Measurements from ENCODE around the gene PPTC7. TPM values are rescaled to one million over a fixed set of nuclear protein-coding genes. Genes with fewer than 3 reads are reported as not detected.
"Not testable (repeated sequence)": the region's sequence is repeated elsewhere in the genome, so short reads cannot be mapped to it uniquely, and the experiment has no call there.

Gene PPTC7
- total RNA-seq, 1 experiment from 2014 or later, result 6.9 TPM

DNA sequence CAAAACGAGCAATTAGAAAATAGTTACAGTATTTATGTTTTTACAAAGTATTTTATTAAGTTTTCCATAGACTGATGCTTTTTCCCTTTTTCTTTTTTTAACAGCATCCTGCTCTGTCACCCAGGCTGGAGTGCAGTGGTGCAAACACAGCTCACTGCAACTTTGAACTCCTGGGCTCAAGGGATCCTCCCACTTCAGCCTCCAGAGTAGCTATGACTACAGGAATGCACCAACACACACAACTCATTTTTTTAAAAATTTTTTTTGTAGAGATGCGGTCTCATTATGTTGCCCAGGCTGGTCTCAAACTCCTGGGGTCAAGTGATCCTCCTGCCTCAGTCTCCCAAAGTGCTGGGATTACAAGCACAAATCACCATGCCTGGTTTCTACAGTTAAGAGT lies 24.2 kb downstream of the PPTC7 start:
- H3K4me3 ChIP-seq; H3K27ac ChIP-seq; H3K36me3 ChIP-seq; H3K27me3 ChIP-seq; H3K4me1 ChIP-seq; H3K9me3 ChIP-seq (replicated peaks); DNase-seq: not testable (repeated sequence)

DNA sequence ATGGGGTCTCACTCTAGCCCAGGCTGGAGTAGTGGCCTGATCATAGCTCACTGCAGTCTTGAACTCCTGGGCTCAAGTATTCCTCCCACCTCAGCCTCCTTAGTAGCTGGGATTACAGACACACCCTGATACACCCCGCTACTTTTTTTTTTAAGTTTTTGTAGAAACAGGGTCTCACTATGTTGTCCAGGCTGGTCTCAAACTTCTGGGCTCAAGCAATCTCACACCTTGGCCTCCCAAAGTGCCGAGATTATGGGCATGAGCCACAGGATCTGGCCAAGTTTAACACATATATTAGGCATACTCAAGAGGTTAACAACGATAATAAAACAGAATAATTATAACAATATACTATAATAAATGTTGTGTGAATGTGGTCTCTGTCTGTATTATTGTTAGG lies 25.8 kb downstream of the PPTC7 start:
- Histone ChIP-seq H3K36me3 (no peaks in the 10 kb centered on the region), H3K27ac (no peak overlapping the region), H3K4me3 (no peak overlapping the region), H3K27me3 (no peaks in the 10 kb centered on the region), H3K9me3 (replicated peaks) (no peaks in the 10 kb centered on the region), H3K4me1 (no peaks in the 10 kb centered on the region)
- no peak for DNase-seq

DNA sequence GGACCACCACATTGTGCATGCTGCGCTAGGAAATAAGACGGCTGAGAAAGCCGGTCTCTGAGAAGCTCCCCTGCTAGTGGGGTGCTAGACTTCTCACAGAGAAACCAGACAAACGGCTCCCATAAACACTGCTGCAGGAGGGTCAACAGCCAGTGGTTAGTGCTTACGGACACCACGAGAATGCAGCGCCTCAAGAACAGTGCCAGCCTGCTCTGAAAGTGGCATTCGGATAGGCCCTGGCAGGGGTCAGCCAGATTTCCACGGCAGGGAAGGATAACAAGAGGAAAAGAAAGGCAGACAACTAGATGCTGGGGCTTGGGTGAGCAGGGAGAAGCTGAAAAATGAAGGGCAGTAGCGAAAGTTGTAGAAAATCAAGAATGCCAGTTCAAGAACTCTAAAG lies 26.4 kb downstream of the PPTC7 start:
- no peak for DNase-seq
- H3K27me3 ChIP-seq, result no peaks in the 10 kb centered on the region
- 0 out of 2 replicates have a peak, but pooled peaks cover under 1% of the 10 kb centered on the region for H3K36me3 ChIP-seq
- no peak overlapping the region for H3K27ac ChIP-seq
- no peaks in the 10 kb centered on the region for H3K9me3 ChIP-seq (replicated peaks)
- H3K4me3 ChIP-seq, result no peak overlapping the region
- H3K4me1 ChIP-seq, result no peaks in the 10 kb centered on the region

DNA sequence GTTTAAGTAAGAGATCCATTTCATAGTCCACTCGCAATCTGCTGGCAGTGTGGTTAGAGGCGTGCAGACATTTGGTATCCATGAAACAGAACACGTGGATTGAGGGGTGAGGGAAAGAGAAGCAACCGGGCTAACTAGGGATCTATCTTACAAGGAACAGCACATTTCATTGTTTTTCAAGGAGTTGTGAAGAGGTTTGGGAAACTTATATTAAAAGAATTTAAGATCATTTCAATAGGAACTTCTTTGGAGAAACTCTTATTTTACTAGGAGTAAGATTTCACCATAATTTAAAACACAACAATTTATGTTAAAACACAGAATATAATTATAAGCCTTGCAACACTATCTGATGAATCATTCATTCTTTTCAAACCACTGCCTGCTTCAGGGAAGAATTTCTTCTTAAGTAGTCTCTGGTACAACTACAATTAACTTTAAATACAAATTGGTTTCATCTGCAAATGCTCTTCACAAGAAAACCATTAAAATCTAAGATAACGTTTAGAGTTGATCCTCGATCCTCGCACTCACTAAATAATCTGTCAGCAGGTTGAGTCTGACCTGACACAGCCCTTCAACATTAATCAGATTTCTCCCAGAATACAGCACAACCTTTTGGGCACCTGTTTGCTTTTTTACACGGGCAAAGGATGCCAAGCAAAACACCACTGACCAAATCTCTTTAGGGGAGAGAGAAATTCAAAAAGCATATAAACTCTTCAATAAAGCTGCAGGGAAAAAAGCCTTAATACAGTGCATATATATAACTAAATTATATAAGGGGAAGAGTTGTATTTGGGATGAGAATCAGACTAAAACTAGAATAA lies 27.3 kb downstream of the PPTC7 start:
- Histone ChIP-seq H3K9me3 (replicated peaks) (no peaks in the 10 kb centered on the region), H3K36me3 (0 out of 2 replicates have a peak, but pooled peaks cover 2% of the 10 kb centered on the region), H3K4me1 (no peaks in the 10 kb centered on the region), H3K27ac (no peak overlapping the region), H3K27me3 (no peaks in the 10 kb centered on the region), H3K4me3 (no peak overlapping the region)
- DNase-seq, result no peak

DNA sequence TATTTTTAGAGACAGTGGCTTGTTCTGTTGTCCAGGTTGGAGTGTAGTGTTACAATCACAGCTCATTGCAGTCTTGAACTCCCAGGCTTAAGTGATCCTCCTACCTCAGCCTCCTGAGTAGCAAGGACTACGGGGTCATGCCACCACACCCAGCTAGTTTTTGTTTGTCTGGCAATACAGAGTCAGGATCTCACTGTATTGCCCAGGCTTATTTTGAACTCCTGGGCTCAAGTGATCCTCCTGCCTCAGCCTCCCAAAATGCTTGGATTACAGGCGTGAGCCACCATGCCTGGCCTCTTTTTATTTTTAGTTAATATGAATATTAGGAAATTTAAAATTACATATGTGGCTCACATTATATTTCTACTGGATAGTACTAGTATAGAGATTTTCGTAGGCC lies 28.9 kb downstream of the PPTC7 start:
- H3K9me3 ChIP-seq (replicated peaks), result no peaks in the 10 kb centered on the region
- no peaks in the 10 kb centered on the region for H3K27me3 ChIP-seq
- no peaks in the 10 kb centered on the region for H3K4me1 ChIP-seq
- no peak overlapping the region for H3K27ac ChIP-seq
- no peak for DNase-seq
- 0 out of 2 replicates have a peak, but pooled peaks cover 2% of the 10 kb centered on the region for H3K36me3 ChIP-seq
- H3K4me3 ChIP-seq, result no peak overlapping the region

DNA sequence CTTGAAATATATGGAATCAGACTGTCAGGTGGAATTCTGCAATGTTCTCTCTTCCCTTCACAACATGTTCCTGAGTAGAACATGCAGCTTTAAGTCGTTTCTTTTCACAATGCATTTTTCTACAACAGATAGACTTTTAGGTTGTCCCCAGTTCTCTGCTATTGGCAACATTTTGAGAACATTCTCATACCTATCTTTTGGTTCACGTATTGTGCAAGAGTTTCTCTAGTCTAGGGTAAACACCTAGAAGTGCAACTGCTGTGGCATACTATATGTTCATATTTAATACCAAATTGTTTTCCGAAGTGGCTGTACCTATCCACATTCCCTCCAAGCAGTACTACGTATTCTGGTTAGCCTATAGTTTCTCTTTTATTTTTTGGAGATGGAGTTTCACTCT lies 32.1 kb downstream of the PPTC7 start:
- H3K4me1 ChIP-seq, result peaks cover 4% of the 10 kb centered on the region; the same call in 1 of the 2 replicates
- H3K27me3 ChIP-seq, result no peaks in the 10 kb centered on the region
- DNase-seq, result no peak
- H3K9me3 ChIP-seq (replicated peaks), result no peaks in the 10 kb centered on the region
- 0 out of 2 replicates have a peak, but pooled peaks cover 2% of the 10 kb centered on the region for H3K36me3 ChIP-seq
- H3K27ac ChIP-seq, result no peak overlapping the region
- no peak overlapping the region for H3K4me3 ChIP-seq

DNA sequence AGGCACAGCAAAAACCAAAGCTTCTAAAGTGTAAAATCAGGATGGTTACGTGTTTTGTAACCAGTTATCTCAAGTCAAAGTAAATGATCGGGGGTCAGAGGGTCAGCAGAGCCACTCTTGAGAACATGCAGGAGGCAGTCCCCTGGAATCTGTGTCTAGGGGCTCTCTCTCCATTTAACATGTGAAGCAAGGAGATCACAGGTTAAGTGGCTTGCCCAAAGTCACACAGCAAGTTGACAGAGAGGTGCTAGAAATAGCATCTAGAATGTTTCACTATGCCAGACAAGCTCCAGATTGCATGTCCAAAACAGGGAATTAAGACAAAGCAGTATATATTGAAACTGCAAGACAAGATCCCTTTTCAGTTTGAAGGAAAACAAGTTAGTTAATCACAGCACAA lies 33.4 kb downstream of the PPTC7 start:
- no peak overlapping the region for H3K4me3 ChIP-seq
- no peaks in the 10 kb centered on the region for H3K9me3 ChIP-seq (replicated peaks)
- no peaks in the 10 kb centered on the region for H3K27me3 ChIP-seq
- H3K4me1 ChIP-seq, result peaks cover 8% of the 10 kb centered on the region; the same call in 1 of the 2 replicates
- H3K36me3 ChIP-seq, result 0 out of 2 replicates have a peak, but pooled peaks cover 2% of the 10 kb centered on the region
- no peak overlapping the region for H3K27ac ChIP-seq
- DNase-seq, result no peak

DNA sequence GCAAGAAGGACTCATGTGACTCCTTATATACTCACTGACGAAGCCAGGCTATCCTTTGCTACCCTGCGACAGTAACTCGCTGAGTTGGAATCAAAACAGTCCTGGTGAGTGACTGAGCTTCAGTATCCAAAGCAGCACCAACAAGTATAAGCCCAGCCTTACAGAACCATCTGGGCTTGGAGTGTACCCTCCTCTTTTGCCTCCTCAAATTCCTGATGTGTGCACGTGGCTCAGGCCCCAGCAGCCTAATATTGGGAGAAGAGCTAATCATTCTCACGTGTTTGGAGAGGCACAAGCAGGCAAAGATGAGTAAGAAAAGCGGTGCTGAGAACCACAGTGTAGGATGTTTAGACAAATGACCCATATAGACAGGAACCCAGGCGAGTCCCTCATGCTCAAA lies 34.4 kb downstream of the PPTC7 start:
- DNase-seq, result no peak
- Histone ChIP-seq H3K9me3 (replicated peaks) (no peaks in the 10 kb centered on the region), H3K27ac (no peak overlapping the region), H3K4me3 (no peak overlapping the region), H3K36me3 (peaks cover 5% of the 10 kb centered on the region; the same call in 1 of the 2 replicates), H3K4me1 (peaks cover 8% of the 10 kb centered on the region; the same call in 1 of the 2 replicates), H3K27me3 (no peaks in the 10 kb centered on the region)

DNA sequence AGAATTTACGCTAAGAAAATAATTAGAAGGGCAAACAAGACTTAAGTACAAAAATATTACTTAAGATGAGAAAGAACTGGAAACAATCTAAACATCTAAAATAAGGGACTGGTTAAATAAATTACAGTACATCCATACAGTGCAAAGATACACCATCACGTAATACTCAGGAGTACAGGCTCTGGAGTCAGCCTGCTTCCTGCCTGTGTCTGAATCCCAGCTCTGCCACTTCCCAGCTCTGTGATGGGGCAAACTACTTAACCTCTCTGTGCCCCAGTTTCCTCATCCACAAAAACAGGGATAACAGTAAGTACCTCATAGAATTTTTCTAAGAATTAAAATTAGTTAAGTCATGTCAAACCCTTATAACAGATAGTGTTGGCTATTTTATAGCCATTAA lies 36.0 kb downstream of the PPTC7 start:
- Histone ChIP-seq H3K27me3 (no peaks in the 10 kb centered on the region), H3K4me3 (no peak overlapping the region), H3K36me3 (peaks cover 5% of the 10 kb centered on the region; the same call in 1 of the 2 replicates), H3K27ac (no peak overlapping the region), H3K9me3 (replicated peaks) (no peaks in the 10 kb centered on the region), H3K4me1 (peaks cover 8% of the 10 kb centered on the region; the same call in 1 of the 2 replicates)
- DNase-seq, result no peak

DNA sequence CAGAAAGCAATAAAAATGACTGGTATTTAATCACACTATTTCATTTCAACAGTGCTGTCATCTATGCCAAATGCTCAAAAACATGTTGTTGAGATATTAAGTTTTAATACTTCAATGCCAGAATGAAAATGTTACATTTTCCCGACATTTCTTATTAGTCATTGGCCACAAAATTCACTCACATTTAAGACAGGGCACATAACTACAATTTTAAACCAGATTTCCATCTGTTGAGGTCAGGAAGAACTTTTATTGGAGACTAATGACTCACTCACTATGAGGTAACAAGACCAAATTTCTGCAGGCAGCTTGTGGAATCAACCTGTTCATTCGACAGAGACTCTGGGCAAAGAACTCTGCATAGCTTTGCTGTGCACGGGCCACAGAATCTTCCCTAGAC lies 36.8 kb downstream of the PPTC7 start:
- DNase-seq, result peak; percentile 8 to 25
- no peaks in the 10 kb centered on the region for H3K9me3 ChIP-seq (replicated peaks)
- H3K27ac ChIP-seq, result no peak overlapping the region

DNA sequence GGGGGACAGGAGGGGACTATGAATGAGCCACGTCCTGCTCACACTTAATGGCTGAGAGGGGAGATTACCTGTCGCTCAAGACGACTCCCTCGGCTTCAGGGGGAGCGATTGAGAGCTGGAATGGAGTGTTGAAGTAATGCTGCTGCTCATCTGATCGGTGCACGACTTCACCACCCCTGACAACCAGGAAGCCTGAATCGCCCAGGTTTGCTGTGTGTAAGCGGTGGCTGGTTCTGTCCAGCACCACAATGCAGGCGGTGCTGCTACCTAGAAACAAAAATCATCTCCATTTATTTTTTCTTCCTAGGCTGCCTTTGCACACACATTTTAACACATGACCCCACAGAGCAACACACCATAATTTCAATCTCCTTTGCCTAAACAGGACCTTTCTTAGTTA lies 37.3 kb downstream of the PPTC7 start:
- Histone ChIP-seq H3K27me3 (no peaks in the 10 kb centered on the region), H3K9me3 (replicated peaks) (no peaks in the 10 kb centered on the region), H3K27ac (no peak overlapping the region), H3K4me1 (peaks cover 8% of the 10 kb centered on the region; the same call in 1 of the 2 replicates), H3K36me3 (peaks cover 4% of the 10 kb centered on the region; the same call in 1 of the 2 replicates), H3K4me3 (no peak overlapping the region)
- DNase-seq, result no peak

More for the DNA sequence above, 36.8 kb downstream of the PPTC7 start:
- Histone ChIP-seq H3K27me3 (no peaks in the 10 kb centered on the region), H3K4me1 (peaks cover 8% of the 10 kb centered on the region; the same call in 1 of the 2 replicates), H3K36me3 (peaks cover 4% of the 10 kb centered on the region; the same call in 1 of the 2 replicates), H3K4me3 (no peak overlapping the region)

DNA sequence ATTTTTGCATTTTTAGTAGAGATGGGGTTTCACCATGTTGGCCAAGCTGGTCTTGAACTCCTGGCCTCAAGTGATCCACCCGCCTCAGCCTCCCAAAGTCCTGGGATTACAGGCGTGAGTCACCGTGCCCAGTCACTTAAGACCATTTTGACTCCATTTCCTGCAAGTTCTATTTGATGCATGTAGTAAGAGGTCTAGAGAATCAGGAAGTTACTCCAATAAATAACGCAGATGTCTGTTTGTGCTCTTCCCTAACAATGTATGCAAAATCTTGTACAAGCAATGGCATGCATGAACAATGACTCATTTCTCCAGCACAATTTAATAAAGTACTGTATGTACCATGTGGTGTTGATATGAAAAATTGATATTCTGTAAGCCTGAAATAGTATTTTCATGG lies 37.9 kb downstream of the PPTC7 start:
- H3K36me3 ChIP-seq; H3K27me3 ChIP-seq; H3K4me1 ChIP-seq; DNase-seq; H3K27ac ChIP-seq; H3K4me3 ChIP-seq; H3K9me3 ChIP-seq (replicated peaks): not testable (repeated sequence)

DNA sequence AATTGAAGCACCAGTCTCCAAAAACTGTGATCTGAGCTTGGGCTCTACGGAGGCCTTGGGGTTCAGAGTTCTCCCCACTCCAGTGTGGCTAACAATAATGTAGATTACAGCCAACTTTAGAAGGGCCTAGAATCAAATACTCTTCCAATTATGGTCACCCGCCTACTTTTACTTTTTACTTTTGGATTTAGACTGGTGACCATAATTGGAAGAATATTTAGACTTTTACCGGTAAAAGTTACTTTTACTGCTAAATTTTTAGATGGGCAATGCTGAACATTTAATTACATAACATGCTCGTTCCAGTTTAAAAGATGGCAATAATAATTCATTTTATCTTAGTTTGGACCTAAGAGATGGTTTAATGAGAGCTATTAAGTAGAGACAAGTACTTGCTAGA lies 39.2 kb downstream of the PPTC7 start:
- no peaks in the 10 kb centered on the region for H3K9me3 ChIP-seq (replicated peaks)
- H3K4me3 ChIP-seq, result no peak overlapping the region
- H3K36me3 ChIP-seq, result peaks cover 4% of the 10 kb centered on the region; the same call in 1 of the 2 replicates
- peaks cover 8% of the 10 kb centered on the region; the same call in 1 of the 2 replicates for H3K4me1 ChIP-seq
- no peaks in the 10 kb centered on the region for H3K27me3 ChIP-seq
- H3K27ac ChIP-seq, result no peak overlapping the region
- no peak for DNase-seq

DNA sequence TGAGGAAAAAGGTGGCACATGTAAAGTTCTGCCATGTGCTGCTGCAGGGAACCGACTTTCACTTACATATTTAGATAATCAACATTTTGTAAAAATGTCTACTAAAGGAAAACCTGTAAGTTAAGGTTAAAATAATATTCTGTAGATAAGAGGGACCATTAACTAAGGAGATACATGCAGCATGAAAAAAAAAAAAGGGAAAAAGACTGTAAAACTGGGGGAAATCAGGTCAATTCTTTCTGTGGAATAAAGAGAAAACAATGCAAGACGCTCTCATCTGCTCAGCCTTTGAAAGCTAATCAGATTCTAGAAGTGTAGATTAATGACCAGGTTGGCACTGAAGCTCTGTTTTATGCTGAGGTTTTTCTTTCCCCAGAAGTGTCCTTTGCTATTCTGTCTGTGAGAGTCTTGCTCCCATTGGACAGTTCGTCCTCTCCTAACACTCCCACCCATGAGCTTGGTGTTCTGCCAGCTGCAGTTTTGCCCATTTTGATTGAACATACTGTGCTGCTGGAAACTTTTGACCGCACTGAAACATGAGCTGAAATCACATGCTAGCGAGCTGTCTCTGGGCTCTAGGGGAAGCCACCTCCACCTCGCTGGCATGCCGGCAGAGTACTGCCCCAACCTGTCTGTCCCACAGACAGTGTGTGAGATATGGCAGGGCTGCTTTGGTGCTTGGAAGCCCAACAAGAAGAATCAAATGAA lies 39.7 kb downstream of the PPTC7 start:
- no peak overlapping the region for H3K27ac ChIP-seq
- no peak overlapping the region for H3K4me3 ChIP-seq
- no peaks in the 10 kb centered on the region for H3K9me3 ChIP-seq (replicated peaks)
- peaks cover 11% of the 10 kb centered on the region for H3K4me1 ChIP-seq
- no peaks in the 10 kb centered on the region for H3K27me3 ChIP-seq
- peak; percentile 70 to 82 for DNase-seq
- peaks cover 5% of the 10 kb centered on the region; the same call in 1 of the 2 replicates for H3K36me3 ChIP-seq

DNA sequence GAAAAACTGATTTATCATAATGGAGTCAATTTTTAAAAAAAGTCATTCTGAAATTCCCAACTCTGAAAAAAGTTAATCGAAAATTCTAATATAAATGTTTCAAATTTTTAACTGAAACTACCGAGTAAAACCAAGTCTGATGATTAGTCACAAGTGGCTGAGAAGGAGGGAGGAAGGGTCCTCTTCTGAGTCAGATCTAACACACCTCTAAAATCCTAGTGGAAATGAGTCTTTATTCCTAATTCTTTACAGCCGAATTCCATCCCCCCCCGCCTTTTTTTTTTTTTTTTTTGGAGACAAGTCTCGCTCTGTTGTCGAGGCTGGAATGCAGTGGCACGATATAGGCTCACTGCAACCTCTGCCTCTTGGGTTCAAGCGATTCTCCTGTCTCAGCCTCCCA lies 43.1 kb downstream of the PPTC7 start:
- DNase-seq, result no peak

More for the DNA sequence above, 43.1 kb downstream of the PPTC7 start:
- Histone ChIP-seq H3K36me3 (peaks cover 8% of the 10 kb centered on the region; the same call in 1 of the 2 replicates), H3K27ac (no peak overlapping the region), H3K4me3 (no peak overlapping the region), H3K4me1 (peaks cover 20% of the 10 kb centered on the region), H3K9me3 (replicated peaks) (no peaks in the 10 kb centered on the region), H3K27me3 (no peaks in the 10 kb centered on the region)
